ENCODE data around the gene GPAM. TPM values are rescaled to one million over a fixed set of nuclear protein-coding genes. Genes with fewer than 3 reads are reported as not detected.

Gene GPAM
- total RNA-seq (10 to 100 TPM in 1 of 4 donors, 1 to 10 TPM in 3; 4.8 to 61.4 (median 6.1) TPM), polyA plus RNA-seq (10 to 100 TPM in 1 of 3 donors, 1 to 10 TPM in 1, under 1 TPM in 1; 0.92 to 14.4 (median 3.0) TPM)

DNA sequence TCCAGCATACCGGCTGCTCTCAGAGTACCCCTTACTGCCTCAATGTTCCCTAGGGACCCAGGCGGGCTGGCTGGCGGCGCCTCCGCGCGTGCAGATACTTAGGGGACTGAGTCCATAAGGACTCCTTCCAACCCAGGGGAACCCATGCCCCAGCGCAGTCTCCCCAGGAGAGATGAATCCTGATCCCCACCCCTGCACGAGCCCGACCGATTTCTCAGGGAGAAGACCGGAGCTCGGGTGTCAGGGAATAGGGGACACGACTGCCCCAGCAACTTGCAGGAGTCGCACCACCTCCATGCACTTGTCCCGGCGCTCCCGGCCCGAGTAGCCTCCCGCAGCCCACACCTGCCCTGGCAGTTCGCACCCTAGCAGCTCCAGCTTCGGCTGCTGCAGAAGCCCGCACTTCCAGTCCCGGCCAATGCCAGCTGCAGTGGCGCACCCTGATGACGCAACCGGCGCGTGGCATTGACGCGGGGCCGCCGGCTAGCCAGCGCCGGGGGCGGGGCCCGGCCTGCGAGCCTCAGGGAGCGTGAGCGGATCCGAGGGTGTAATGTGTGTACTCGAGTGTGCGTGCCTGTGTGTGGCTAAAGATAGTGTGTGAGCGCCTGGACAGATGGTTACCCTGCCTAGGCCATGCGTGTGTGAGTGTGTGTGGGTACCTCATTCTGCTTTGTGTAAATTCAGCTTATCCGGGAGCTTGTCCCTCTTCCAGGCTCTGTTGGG, at the start of gene GPAM:
TSS of gene GPAM (minus strand) at position 437 of the 723 bp plus-strand sequence. CDS start 1,981 bp downstream, outside the sequence.
- H3K4me1 ChIP-seq: peaks cover 0 to 16% (median 10%) of the 10 kb centered on the region in 4 donors
- peak within 1 kb of the TSS; percentile 67 to 81 (median 78) for H3K27ac ChIP-seq
- intact Hi-C loops (cut with DNase I): loop anchor here (2.0 to 5.0 kb wide), 2 partner anchors 131 to 264 kb away; partner anchors contain the start of genes VTI1A and ZDHHC6
- DNase-seq: peak; percentile 96
- H3K36me3 ChIP-seq: peaks cover 0 to 24% (median 4%) of the 10 kb centered on the region in 4 donors
- peak; percentile 39 to 62 for TF ChIP-seq POLR2A (IDR thresholded peaks at IDR 0.05)
- TF ChIP-seq, protein P1, sequence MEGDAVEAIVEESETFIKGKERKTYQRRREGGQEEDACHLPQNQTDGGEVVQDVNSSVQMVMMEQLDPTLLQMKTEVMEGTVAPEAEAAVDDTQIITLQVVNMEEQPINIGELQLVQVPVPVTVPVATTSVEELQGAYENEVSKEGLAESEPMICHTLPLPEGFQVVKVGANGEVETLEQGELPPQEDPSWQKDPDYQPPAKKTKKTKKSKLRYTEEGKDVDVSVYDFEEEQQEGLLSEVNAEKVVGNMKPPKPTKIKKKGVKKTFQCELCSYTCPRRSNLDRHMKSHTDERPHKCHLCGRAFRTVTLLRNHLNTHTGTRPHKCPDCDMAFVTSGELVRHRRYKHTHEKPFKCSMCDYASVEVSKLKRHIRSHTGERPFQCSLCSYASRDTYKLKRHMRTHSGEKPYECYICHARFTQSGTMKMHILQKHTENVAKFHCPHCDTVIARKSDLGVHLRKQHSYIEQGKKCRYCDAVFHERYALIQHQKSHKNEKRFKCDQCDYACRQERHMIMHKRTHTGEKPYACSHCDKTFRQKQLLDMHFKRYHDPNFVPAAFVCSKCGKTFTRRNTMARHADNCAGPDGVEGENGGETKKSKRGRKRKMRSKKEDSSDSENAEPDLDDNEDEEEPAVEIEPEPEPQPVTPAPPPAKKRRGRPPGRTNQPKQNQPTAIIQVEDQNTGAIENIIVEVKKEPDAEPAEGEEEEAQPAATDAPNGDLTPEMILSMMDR (IDR thresholded peaks at IDR 0.05): no peak
- TF ChIP-seq POLR2AphosphoS5 (IDR thresholded peaks at IDR 0.05): peak; percentile 71 to 85 (median 85)
- peak in 1 of 4 donors; percentile 56 for TF ChIP-seq EP300 (IDR thresholded peaks at IDR 0.05)
- no peaks in the 10 kb centered on the region for H3K27me3 ChIP-seq
- no peaks in the 10 kb centered on the region for H3K9me3 ChIP-seq
- peak within 1 kb of the TSS; percentile 59 to 83 (median 78) for H3K4me3 ChIP-seq
- 0 to 1% methylated on average over 46 of the region's 46 CpGs for WGBS, 2 donors

DNA sequence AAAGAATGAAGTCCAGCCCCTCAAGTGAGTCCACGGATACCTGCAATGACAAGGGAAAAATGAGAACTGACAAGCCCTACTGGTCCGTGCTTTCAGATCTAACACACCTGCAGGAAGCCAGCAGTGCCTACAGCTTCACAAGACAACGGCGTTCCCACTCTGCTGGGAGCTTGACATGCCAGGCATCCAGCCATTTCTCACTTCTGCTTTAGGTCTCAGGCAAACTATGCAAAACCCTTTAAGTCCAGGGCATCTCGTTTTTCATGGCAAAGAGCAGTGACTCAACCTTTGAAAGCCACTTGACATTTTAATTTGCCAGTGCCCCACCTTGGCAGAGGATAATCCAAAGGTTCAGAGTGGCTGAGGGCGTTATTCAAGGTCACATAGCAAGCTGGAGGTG, 49.1 kb upstream of the GPAM start:
- Histone ChIP-seq H3K4me3 (no peak overlapping the region), H3K27ac (no peak overlapping the region), H3K4me1 (no peaks in the 10 kb centered on the region), H3K36me3 (no peaks in the 10 kb centered on the region), H3K27me3 (no peaks in the 10 kb centered on the region), H3K9me3 (no peaks in the 10 kb centered on the region)
- 57 to 64% methylated on average over 6 of the region's 6 CpGs for WGBS, 2 donors
- intact Hi-C loops (cut with DNase I): no loop called here
- no peak for DNase-seq
- TF ChIP-seq EP300 (IDR thresholded peaks at IDR 0.05): no peak
- no peak for TF ChIP-seq POLR2AphosphoS5 (IDR thresholded peaks at IDR 0.05)

- intact Hi-C loops (cut with DNase I): no loop called here
- 73 to 82% methylated on average over 9 of the region's 9 CpGs for WGBS, 2 donors
- no peaks in the 10 kb centered on the region for H3K4me1 ChIP-seq
- H3K36me3 ChIP-seq: no peaks in the 10 kb centered on the region
- no peak for DNase-seq
- no peaks in the 10 kb centered on the region for H3K27me3 ChIP-seq
- H3K9me3 ChIP-seq: no peaks in the 10 kb centered on the region
- no peak overlapping the region for H3K4me3 ChIP-seq
- H3K27ac ChIP-seq: no peak overlapping the region
- TF ChIP-seq POLR2AphosphoS5 (IDR thresholded peaks at IDR 0.05) (no peak), EP300 (IDR thresholded peaks at IDR 0.05) (no peak), POLR2A (IDR thresholded peaks at IDR 0.05) (no peak)
- TF ChIP-seq, protein P1 (IDR thresholded peaks at IDR 0.05): no peak
Measured at GRCh38 chr10:112231602-112232400, 48.2 kb upstream of the GPAM start.

DNA sequence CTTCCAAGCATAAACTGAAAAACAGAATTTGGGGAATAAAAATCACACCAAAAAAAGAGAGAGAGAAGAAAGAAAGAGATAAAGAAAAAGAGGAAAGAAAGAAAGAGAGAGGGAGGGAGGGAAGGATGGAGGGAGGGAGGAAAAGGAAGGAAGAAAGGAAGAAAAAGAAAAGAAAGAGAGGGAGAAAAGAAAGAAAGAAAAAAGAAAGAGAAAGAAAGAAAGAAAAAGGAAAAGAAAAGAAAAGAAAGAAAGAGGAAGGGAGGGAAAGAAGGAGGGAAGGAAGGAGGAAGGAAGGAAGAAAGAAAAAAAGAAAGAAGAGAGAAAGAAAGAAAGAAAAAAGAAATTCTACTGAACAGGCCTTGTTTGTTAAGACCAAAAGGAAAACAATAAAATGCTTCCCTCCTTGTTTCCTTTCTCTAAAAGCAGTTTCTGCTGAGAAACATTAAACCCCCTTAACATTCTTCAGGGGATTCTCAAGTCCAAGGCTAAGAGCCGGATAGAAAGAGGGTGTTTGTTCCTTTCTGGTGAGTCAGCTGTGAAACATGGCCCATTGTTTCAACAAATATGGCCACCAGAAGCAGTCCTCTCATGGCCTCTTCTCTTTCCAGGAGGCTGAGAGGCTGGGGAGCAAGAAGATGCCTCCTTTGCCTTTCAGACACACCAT, 46.9 kb upstream of the GPAM start:
- WGBS, 2 donors: 42 to 67% methylated on average over 1 of the region's 1 CpG
- no peak overlapping the region for H3K27ac ChIP-seq
- H3K4me3 ChIP-seq: no peak overlapping the region
- DNase-seq: no peak
- H3K9me3 ChIP-seq: no peaks in the 10 kb centered on the region
- intact Hi-C loops (cut with DNase I): no loop called here
- H3K27me3 ChIP-seq: no peaks in the 10 kb centered on the region
- TF ChIP-seq POLR2A (IDR thresholded peaks at IDR 0.05): no peak
- TF ChIP-seq EP300 (IDR thresholded peaks at IDR 0.05): no peak
- TF ChIP-seq POLR2AphosphoS5 (IDR thresholded peaks at IDR 0.05): no peak
- TF ChIP-seq, protein P1 (IDR thresholded peaks at IDR 0.05): no peak
- H3K4me1 ChIP-seq: no peaks in the 10 kb centered on the region
- no peaks in the 10 kb centered on the region for H3K36me3 ChIP-seq
